Breast epithelium (tissue), 3 donors: ENCODE measurements around the gene COL6A2.

Experiments
- POLR2A ChIP-seq: fragments of 450-650 bp; IDR thresholded peaks from one replicate; pipeline ENCODE4 v1.6.1; 2016; ENCODE audit warnings: antibody characterized with exemption, mild to moderate bottlenecking, moderate library complexity
- TF ChIP-seq, protein P1 (sequence below), 3 donors: fragments of 450-650 bp; IDR thresholded peaks; one replicate each; pipeline ENCODE4 v1.5.1; 2016 to 2017; ENCODE audit warnings: antibody characterized with exemption in 3 of 3, mild to moderate bottlenecking in 3 of 3, moderate library complexity in 3 of 3

DNA sequence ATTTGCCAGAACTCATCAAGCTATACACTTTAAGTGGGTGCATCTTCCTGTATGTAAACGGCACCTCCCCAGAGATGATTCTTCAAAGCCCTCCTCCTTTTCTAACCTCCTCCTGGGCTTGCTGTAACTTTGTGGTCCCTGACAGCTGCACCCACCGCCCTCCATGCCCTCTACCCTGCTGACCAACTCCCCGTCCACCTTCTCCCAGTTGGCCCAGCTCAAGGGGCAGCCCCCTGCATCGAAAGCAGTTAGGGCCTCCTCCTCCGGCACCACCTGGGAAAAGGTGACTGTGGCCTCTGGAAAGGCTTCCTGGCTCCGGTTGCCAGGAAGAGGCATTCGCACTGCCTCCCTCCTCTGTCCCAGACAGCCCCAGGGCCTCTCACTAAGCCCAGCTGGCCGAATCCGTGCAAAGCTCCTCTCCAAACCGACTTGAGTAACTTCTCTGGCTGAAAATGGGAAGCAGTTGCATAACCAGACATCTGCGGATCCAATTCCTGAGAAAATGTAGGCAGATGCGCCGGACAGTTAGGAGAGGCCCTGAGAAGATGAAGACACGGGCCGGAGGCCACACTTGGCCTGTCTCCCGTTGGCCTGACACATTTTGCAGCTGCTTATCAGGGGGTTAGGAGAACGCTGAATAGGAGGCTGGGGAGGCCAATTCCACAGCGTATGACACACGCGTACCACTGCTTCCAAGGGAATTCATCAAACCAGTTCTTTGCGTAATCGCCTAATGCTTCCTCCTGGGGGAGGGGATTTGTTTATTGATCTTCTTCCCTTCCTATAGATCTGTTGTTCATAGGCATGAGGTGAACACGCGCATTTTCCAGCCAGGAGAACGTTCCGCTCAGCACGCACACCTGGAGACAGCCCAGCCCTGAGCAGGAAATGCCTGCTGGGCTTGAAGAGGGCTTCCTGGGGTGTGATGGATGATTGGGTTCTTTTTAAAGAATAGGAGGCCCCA is 48.7 kb upstream of the COL6A2 start:
- TF ChIP-seq POLR2A, result no peak
- TF ChIP-seq, protein P1, sequence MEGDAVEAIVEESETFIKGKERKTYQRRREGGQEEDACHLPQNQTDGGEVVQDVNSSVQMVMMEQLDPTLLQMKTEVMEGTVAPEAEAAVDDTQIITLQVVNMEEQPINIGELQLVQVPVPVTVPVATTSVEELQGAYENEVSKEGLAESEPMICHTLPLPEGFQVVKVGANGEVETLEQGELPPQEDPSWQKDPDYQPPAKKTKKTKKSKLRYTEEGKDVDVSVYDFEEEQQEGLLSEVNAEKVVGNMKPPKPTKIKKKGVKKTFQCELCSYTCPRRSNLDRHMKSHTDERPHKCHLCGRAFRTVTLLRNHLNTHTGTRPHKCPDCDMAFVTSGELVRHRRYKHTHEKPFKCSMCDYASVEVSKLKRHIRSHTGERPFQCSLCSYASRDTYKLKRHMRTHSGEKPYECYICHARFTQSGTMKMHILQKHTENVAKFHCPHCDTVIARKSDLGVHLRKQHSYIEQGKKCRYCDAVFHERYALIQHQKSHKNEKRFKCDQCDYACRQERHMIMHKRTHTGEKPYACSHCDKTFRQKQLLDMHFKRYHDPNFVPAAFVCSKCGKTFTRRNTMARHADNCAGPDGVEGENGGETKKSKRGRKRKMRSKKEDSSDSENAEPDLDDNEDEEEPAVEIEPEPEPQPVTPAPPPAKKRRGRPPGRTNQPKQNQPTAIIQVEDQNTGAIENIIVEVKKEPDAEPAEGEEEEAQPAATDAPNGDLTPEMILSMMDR (IDR thresholded peaks at IDR 0.05), result no peak
